ENCODE results near the gene PRKG2. TPM values are rescaled to one million over a fixed set of nuclear protein-coding genes. Genes with fewer than 3 reads are reported as not detected.

PRKG2 gene
- total and polyA plus RNA-seq, 7 donors = 0.01 to 0.28 TPM; not detected in 5

GRCh38 chr4:81102107-81102506 is 112.9 kb downstream of the PRKG2 start:
- no peaks in the 10 kb centered on the region for H3K4me1 ChIP-seq
- H3K4me3 ChIP-seq = no peak overlapping the region
- no peak overlapping the region for H3K27ac ChIP-seq
- ATAC-seq (no peak), DNase-seq (no peak)
- no peaks in the 10 kb centered on the region for H3K27me3 ChIP-seq (ENCODE audit: insufficient read depth in 3 of 3, low read length in 2 of 3)
- TF ChIP-seq, protein P1, sequence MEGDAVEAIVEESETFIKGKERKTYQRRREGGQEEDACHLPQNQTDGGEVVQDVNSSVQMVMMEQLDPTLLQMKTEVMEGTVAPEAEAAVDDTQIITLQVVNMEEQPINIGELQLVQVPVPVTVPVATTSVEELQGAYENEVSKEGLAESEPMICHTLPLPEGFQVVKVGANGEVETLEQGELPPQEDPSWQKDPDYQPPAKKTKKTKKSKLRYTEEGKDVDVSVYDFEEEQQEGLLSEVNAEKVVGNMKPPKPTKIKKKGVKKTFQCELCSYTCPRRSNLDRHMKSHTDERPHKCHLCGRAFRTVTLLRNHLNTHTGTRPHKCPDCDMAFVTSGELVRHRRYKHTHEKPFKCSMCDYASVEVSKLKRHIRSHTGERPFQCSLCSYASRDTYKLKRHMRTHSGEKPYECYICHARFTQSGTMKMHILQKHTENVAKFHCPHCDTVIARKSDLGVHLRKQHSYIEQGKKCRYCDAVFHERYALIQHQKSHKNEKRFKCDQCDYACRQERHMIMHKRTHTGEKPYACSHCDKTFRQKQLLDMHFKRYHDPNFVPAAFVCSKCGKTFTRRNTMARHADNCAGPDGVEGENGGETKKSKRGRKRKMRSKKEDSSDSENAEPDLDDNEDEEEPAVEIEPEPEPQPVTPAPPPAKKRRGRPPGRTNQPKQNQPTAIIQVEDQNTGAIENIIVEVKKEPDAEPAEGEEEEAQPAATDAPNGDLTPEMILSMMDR (IDR thresholded peaks at IDR 0.05) = no peak
- no peaks in the 10 kb centered on the region for H3K9me3 ChIP-seq
- H3K36me3 ChIP-seq (ENCODE audit: insufficient read depth in 1 of 2, low read depth in 1 of 2) = no peaks in the 10 kb centered on the region
- intact Hi-C loops (cut with DNase I) = no loop called here

GRCh38 chr4:81096566-81096965 is 118.5 kb downstream of the PRKG2 start:
- DNase-seq (no peak), ATAC-seq (no peak)
- Histone ChIP-seq H3K4me3 (no peak overlapping the region), H3K9me3 (no peaks in the 10 kb centered on the region), H3K27me3 (ENCODE audit: insufficient read depth in 3 of 3, low read length in 2 of 3) (no peaks in the 10 kb centered on the region), H3K27ac (no peak overlapping the region), H3K4me1 (no peaks in the 10 kb centered on the region), H3K36me3 (ENCODE audit: insufficient read depth in 1 of 2, low read depth in 1 of 2) (no peaks in the 10 kb centered on the region)
- TF ChIP-seq, protein P1 (IDR thresholded peaks at IDR 0.05) = no peak
- WGBS, 3 donors = 80 to 95% (median 81%) methylated on average over 1 of the region's 1 CpG
- intact Hi-C loops (cut with DNase I) = no loop called here

DNA sequence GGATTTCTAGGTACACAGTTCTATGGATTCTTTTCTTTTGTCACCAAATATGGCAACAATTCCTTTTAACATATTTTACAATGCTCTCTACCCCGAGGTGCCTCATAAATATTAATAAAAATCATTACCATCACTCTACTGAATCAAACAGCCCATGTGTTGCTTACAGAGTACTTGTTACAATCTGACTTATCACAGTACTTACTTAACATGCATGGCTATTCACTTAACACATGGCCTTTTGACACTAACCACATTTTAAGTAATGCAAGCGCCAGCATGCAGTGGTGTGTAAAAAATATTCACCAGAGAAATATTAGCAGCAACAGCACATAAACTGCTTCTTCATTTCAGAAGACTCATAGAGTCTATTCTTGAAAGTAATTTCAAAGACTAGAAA is 119.6 kb downstream of the PRKG2 start:
- no peaks in the 10 kb centered on the region for H3K9me3 ChIP-seq
- no peaks in the 10 kb centered on the region for H3K4me1 ChIP-seq
- TF ChIP-seq, protein P1 (IDR thresholded peaks at IDR 0.05) = no peak
- intact Hi-C loops (cut with DNase I) = no loop called here
- H3K36me3 ChIP-seq (ENCODE audit: insufficient read depth in 1 of 2, low read depth in 1 of 2) = no peaks in the 10 kb centered on the region
- WGBS, 3 donors = 55 to 61% (median 58%) methylated on average over 2 of the region's 2 CpGs
- H3K27ac ChIP-seq = no peak overlapping the region
- H3K27me3 ChIP-seq (ENCODE audit: insufficient read depth in 3 of 3, low read length in 2 of 3) = no peaks in the 10 kb centered on the region
- no peak overlapping the region for H3K4me3 ChIP-seq
- ATAC-seq (no peak), DNase-seq (no peak)

DNA sequence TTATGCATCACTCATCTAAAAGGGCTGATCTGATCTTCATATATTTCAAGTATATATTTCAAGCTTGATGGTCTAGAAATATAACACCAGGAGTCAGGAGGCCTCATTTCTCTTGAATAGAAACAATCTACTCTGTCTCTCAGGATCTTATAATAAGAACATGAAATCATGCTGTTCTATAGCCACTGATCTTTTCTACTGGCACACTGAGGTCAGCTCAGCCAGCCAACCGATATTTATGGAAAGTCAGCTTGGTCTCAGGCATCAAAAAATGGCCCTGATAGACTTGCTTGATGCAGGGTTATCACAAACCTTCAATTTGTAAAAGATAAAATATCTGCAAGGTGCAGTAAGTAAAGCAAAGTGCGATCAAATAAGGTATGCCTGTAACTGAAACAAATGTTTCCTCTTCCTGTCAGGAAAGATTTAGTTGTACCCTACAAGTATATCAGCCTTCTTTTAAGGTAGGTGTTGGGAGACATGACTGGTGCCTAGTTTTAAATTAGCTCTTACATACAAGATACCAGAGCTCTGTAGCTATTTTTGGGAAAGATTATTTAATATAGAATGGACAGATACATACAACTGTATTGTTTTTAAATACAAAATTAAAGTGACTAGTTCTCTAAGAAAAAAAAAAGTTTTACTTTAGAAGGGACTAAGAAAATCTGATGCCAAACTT is 121.2 kb downstream of the PRKG2 start:
- H3K27ac ChIP-seq = no peak overlapping the region
- no peaks in the 10 kb centered on the region for H3K9me3 ChIP-seq
- intact Hi-C loops (cut with DNase I) = no loop called here
- DNase-seq (no peak), ATAC-seq (no peak)
- WGBS, 3 donors = 80 to 90% (median 81%) methylated on average over 2 of the region's 2 CpGs
- no peak overlapping the region for H3K4me3 ChIP-seq
- no peaks in the 10 kb centered on the region for H3K4me1 ChIP-seq
- TF ChIP-seq, protein P1 (IDR thresholded peaks at IDR 0.05) = no peak
- no peaks in the 10 kb centered on the region for H3K27me3 ChIP-seq (ENCODE audit: insufficient read depth in 3 of 3, low read length in 2 of 3)
- H3K36me3 ChIP-seq (ENCODE audit: insufficient read depth in 1 of 2, low read depth in 1 of 2) = no peaks in the 10 kb centered on the region

- 72 to 75% (median 72%) methylated on average over 3 of the region's 3 CpGs for WGBS, 3 donors
- H3K27me3 ChIP-seq (ENCODE audit: insufficient read depth in 3 of 3, low read length in 2 of 3) = no peaks in the 10 kb centered on the region
- intact Hi-C loops (cut with DNase I) = no loop called here
- no peak for DNase-seq
- H3K4me1 ChIP-seq = no peaks in the 10 kb centered on the region
- ATAC-seq = no peak
- H3K4me3 ChIP-seq = no peak overlapping the region
- H3K27ac ChIP-seq = no peak overlapping the region
- no peaks in the 10 kb centered on the region for H3K36me3 ChIP-seq (ENCODE audit: insufficient read depth in 1 of 2, low read depth in 1 of 2)
- TF ChIP-seq, protein P1 (IDR thresholded peaks at IDR 0.05) = no peak
- H3K9me3 ChIP-seq = no peaks in the 10 kb centered on the region
Measured at GRCh38 chr4:81085979-81086378, 129.0 kb downstream of the PRKG2 start.
